GM23338 (cell line): ENCODE data around the gene SC5D. TPM values are rescaled to one million over a fixed set of nuclear protein-coding genes. Genes with fewer than 3 reads are reported as not detected.
A peak's percentile ranks its signal among the peaks of the same experiment; 100 is the strongest.

Experiments
- ATAC-seq: fragments of 200-7000 bp; cut with Tn5 transposase; 3 replicates; pipeline ENCODE4 v1.9.1; 2020
- DNase-seq: peaks from one replicate; pipeline ENCODE4 v3.0.0-alpha.2; 2015; ENCODE audit warnings: low spot score
- H2AFZ ChIP-seq: fragments of 200-600 bp; sonication (generic); 2 replicates; pipeline ENCODE4 v1.8.0; 2016; ENCODE audit warnings: antibody characterized with exemption, mild to moderate bottlenecking, moderate library complexity
- H3F3A ChIP-seq: fragments of 200-600 bp; sonication (generic); replicated peaks from 2 replicates; pipeline ENCODE4 v1.8.0; 2017; ENCODE audit warnings: antibody characterized with exemption, mixed run types, low read depth
- H3K27ac ChIP-seq: fragments of 200-600 bp; sonication (generic); 2 replicates; pipeline ENCODE4 v1.6.1; 2016; ENCODE audit warnings: low read depth
- H3K27me3 ChIP-seq: fragments of 200-600 bp; sonication (generic); 2 replicates; pipeline ENCODE4 v1.8.0; 2016; ENCODE audit warnings: mild to moderate bottlenecking, mixed run types, moderate library complexity; ENCODE audit not compliant: insufficient read depth
- H3K36me3 ChIP-seq: fragments of 200-600 bp; sonication (generic); 2 replicates; pipeline ENCODE4 v1.8.0; 2016; ENCODE audit warnings: mild to moderate bottlenecking; ENCODE audit not compliant: insufficient read depth
- H3K4me1 ChIP-seq: fragments of 200-600 bp; sonication (generic); 2 replicates; pipeline ENCODE4 v1.8.0; 2016; ENCODE audit warnings: mild to moderate bottlenecking, moderate library complexity; ENCODE audit not compliant: insufficient read depth
- H3K4me2 ChIP-seq: fragments of 200-600 bp; sonication (generic); 2 replicates; pipeline ENCODE4 v1.7.1; 2017; ENCODE audit warnings: mixed run types
- H3K4me3 ChIP-seq: fragments of 200-600 bp; sonication (generic); 2 replicates; pipeline ENCODE4 v1.6.1; 2016; ENCODE audit warnings: mixed run types
- H3K79me2 ChIP-seq: fragments of 200-600 bp; sonication (generic); replicated peaks from 2 replicates; pipeline ENCODE4 v1.8.0; 2017; ENCODE audit warnings: mild to moderate bottlenecking; ENCODE audit not compliant: insufficient read depth
- H3K9me2 ChIP-seq: fragments of 200-600 bp; sonication (generic); 2 replicates; pipeline ENCODE4 v1.8.0; 2017; ENCODE audit not compliant: insufficient read depth
- H4K20me1 ChIP-seq: fragments of 200-600 bp; sonication (generic); replicated peaks from 2 replicates; pipeline ENCODE4 v1.8.0; 2017; ENCODE audit warnings: mild to moderate bottlenecking; ENCODE audit not compliant: insufficient read depth
- H3K27ac Mint-ChIP-seq: 2 replicates; pipeline ENCODE4 v1.8.0; 2020; ENCODE audit warnings: inconsistent platforms, mild to moderate bottlenecking, moderate library complexity, mixed read lengths
- H3K27me3 Mint-ChIP-seq: 3 replicates; pipeline ENCODE4 v1.8.0; 2022; ENCODE audit warnings: low read depth, mild to moderate bottlenecking, moderate library complexity, mixed read lengths, inconsistent platforms; ENCODE audit not compliant: insufficient read depth, poor library complexity
- H3K36me3 Mint-ChIP-seq: 3 replicates; pipeline ENCODE4 v1.8.0; 2021; ENCODE audit warnings: low read depth, mild to moderate bottlenecking, inconsistent platforms, moderate library complexity, mixed read lengths
- H3K4me1 Mint-ChIP-seq: 3 replicates; pipeline ENCODE4 v1.8.0; 2020; ENCODE audit warnings: mild to moderate bottlenecking, inconsistent platforms, mixed read lengths
- H3K4me3 Mint-ChIP-seq: 3 replicates; pipeline ENCODE4 v1.8.0; 2021; ENCODE audit warnings: moderate library complexity, mild to moderate bottlenecking, inconsistent platforms, mixed read lengths
- H3K9me3 Mint-ChIP-seq: 3 replicates; pipeline ENCODE4 v1.8.0; 2020; ENCODE audit warnings: moderate library complexity, mild to moderate bottlenecking, inconsistent platforms, mixed read lengths
- EZH2 ChIP-seq: fragments of 200-600 bp; sonication (generic); IDR thresholded peaks from one replicate; pipeline ENCODE4 v1.8.0; 2017; ENCODE audit warnings: antibody characterized with exemption, mild to moderate bottlenecking, low read depth; ENCODE audit not compliant: unreplicated experiment
- EZH2phosphoT487 ChIP-seq: fragments of 200-600 bp; sonication (generic); IDR thresholded peaks from one replicate; pipeline ENCODE4 v1.8.1; 2018; ENCODE audit warnings: antibody characterized with exemption; ENCODE audit not compliant: unreplicated experiment
- POLR2AphosphoS5 ChIP-seq: IDR thresholded peaks from 2 replicates; pipeline ENCODE4 v1.6.1; 2016; ENCODE audit warnings: antibody characterized with exemption, low read depth
- STAT1 ChIP-seq: IDR thresholded peaks from one replicate; pipeline ENCODE4 v1.6.1; 2016; ENCODE audit warnings: antibody characterized with exemption; ENCODE audit not compliant: unreplicated experiment
- ZNF114 ChIP-seq: fragments of 250-450 bp; sonication (Bioruptor Pico); IDR thresholded peaks from 2 replicates; pipeline ENCODE4 v1.5.0; 2020; ENCODE audit warnings: mild to moderate bottlenecking, moderate library complexity
- ZNF331 ChIP-seq: fragments of 250-450 bp; sonication (Bioruptor Pico); IDR thresholded peaks from 2 replicates; pipeline ENCODE4 v1.5.0; 2020; ENCODE audit warnings: low read depth, mild to moderate bottlenecking, moderate library complexity
- polyA plus RNA-seq: library from polyadenylated mRNA; unstranded; fragments of >200 nt; fragmentation: Nextera tagmentation; extraction: Ambion mirVana; gene quantifications from 2 replicates; pipeline ENCODE4 v1.2.1, GENCODE V29; 2016
- total RNA-seq: library from RNA; depleted of rRNA; stranded (reverse); fragments of >200 nt; shearing (Covaris generic); gene quantifications from 2 replicates; pipeline ENCODE4 v1.2.3, GENCODE V29; 2014
- TF ChIP-seq, protein P1 (sequence below): IDR thresholded peaks from 2 replicates; pipeline ENCODE4 v1.6.1; 2016; ENCODE audit warnings: antibody characterized with exemption
- TF ChIP-seq, protein P2 (sequence below), 2 experiments: fragments of 200-600 bp in 1 of 2; sonication (generic) in 1 of 2; conservative IDR thresholded peaks; 2 replicates each; pipeline versions ENCODE4 v1.5.1 to v1.6.1; 2016 to 2017; ENCODE audit warnings: antibody characterized with exemption in 2 of 2, low read depth in 2 of 2, mild to moderate bottlenecking in 2 of 2, moderate library complexity in 1 of 2

The SC5D gene
- total and polyA plus RNA-seq, 2 experiments from 2014 or later = 79.0 to 138 TPM

DNA sequence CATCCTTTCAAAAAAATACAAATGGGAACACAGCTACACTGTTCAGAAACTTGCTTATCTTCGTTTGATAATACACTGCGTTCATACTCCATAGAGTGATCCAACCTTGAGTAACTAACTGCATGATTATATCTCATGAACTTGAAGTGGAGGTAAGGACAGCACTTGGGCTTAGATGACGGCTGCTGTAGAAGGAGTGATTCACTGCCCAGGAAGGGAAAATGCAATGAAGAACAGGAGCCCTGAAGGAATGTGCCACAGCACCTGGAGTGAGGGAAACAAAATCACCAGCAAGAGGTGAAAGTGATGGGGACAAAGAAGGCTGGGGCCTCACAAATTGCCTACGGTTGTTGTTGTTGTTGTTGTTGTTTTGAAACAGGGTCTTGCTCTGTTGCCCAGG is 44.1 kb upstream of the SC5D start:
- Mint-ChIP-seq H3K4me3 (no peak overlapping the region), H3K9me3 (no peaks in the 10 kb centered on the region), H3K4me1 (peaks cover 12% of the 10 kb centered on the region; the same call in 2 of the 3 replicates), H3K36me3 (peaks cover 4% of the 10 kb centered on the region; the same call in 1 of the 3 replicates), H3K27ac (no peak overlapping the region), H3K27me3 (no peaks in the 10 kb centered on the region)
- TF ChIP-seq ZNF331 (CRISPR knock-in tag) (no peak), EZH2 (no peak), STAT1 (no peak), ZNF114 (CRISPR knock-in tag) (no peak), POLR2AphosphoS5 (no peak)
- TF ChIP-seq, protein P1, sequence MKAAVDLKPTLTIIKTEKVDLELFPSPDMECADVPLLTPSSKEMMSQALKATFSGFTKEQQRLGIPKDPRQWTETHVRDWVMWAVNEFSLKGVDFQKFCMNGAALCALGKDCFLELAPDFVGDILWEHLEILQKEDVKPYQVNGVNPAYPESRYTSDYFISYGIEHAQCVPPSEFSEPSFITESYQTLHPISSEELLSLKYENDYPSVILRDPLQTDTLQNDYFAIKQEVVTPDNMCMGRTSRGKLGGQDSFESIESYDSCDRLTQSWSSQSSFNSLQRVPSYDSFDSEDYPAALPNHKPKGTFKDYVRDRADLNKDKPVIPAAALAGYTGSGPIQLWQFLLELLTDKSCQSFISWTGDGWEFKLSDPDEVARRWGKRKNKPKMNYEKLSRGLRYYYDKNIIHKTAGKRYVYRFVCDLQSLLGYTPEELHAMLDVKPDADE = no peak
- Histone ChIP-seq H3K4me3 (no peak overlapping the region), H3K79me2 (no peaks in the 10 kb centered on the region), H3K4me1 (no peaks in the 10 kb centered on the region), H3K27ac (no peak overlapping the region), H3K27me3 (no peaks in the 10 kb centered on the region), H3K36me3 (no peaks in the 10 kb centered on the region), H3F3A (no peaks in the 10 kb centered on the region), H2AFZ (no peak overlapping the region), H4K20me1 (no peaks in the 10 kb centered on the region), H3K4me2 (no peak overlapping the region), H3K9me2 (no peaks in the 10 kb centered on the region)
- DNase-seq (no peak), ATAC-seq (no peak)

DNA sequence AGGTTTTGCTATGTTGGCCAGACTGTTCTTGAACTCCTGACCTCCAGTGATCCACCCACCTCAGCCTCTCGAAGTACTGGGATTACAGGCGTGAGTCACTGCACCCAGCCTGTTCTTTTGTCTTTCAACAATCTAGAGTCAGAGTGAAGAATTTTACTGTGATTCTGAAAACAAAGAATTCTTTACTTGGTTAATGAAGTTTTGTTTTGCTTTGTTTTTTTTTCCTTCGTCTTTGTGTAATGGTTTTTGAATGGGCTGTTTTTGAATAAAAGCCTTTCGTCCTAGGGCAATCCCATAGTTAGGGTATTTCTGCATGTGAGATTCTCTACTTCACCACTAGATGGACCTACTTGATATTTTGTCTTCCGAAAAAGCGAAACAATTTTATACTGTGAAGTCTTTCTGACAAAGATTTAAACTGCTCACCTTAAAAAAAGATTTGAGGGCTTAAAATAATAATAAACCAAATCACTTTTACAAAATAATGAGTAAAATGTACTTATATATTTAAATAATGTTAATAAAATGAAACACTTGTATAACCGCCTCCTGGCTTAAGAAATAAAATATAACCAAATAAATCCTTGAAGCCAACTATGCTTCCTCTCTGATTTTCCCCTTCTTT is 43.4 kb upstream of the SC5D start:
- no peak overlapping the region for H2AFZ ChIP-seq
- H3K27ac Mint-ChIP-seq = no peak overlapping the region
- no peaks in the 10 kb centered on the region for H3F3A ChIP-seq
- H3K4me2 ChIP-seq = no peak overlapping the region
- H3K36me3 ChIP-seq = no peaks in the 10 kb centered on the region
- H3K4me1 Mint-ChIP-seq = peaks cover 12% of the 10 kb centered on the region; the same call in 2 of the 3 replicates
- H3K4me3 ChIP-seq = no peak overlapping the region
- peak; percentile 77 for DNase-seq
- H3K36me3 Mint-ChIP-seq = peaks cover 9% of the 10 kb centered on the region; the same call in 2 of the 3 replicates
- H3K79me2 ChIP-seq = no peaks in the 10 kb centered on the region
- peaks cover 5% of the 10 kb centered on the region for H3K9me3 Mint-ChIP-seq
- ATAC-seq = peak; percentile 66
- H3K4me3 Mint-ChIP-seq = no peak overlapping the region
- H3K4me1 ChIP-seq = no peaks in the 10 kb centered on the region
- H4K20me1 ChIP-seq = no peaks in the 10 kb centered on the region
- H3K27me3 Mint-ChIP-seq = peaks cover 5% of the 10 kb centered on the region
- H3K27ac ChIP-seq = no peak overlapping the region
- no peaks in the 10 kb centered on the region for H3K9me2 ChIP-seq
- H3K27me3 ChIP-seq = no peaks in the 10 kb centered on the region
- TF ChIP-seq, protein P2, sequence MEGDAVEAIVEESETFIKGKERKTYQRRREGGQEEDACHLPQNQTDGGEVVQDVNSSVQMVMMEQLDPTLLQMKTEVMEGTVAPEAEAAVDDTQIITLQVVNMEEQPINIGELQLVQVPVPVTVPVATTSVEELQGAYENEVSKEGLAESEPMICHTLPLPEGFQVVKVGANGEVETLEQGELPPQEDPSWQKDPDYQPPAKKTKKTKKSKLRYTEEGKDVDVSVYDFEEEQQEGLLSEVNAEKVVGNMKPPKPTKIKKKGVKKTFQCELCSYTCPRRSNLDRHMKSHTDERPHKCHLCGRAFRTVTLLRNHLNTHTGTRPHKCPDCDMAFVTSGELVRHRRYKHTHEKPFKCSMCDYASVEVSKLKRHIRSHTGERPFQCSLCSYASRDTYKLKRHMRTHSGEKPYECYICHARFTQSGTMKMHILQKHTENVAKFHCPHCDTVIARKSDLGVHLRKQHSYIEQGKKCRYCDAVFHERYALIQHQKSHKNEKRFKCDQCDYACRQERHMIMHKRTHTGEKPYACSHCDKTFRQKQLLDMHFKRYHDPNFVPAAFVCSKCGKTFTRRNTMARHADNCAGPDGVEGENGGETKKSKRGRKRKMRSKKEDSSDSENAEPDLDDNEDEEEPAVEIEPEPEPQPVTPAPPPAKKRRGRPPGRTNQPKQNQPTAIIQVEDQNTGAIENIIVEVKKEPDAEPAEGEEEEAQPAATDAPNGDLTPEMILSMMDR (conservative IDR thresholded peaks at IDR 0.05; ENCODE audit: low read depth in 2 of 2) = peak; percentile 55 to 76
- TF ChIP-seq STAT1 (no peak), EZH2phosphoT487 (no peak)
